ENCODE results near the gene WDPCP.

DNA sequence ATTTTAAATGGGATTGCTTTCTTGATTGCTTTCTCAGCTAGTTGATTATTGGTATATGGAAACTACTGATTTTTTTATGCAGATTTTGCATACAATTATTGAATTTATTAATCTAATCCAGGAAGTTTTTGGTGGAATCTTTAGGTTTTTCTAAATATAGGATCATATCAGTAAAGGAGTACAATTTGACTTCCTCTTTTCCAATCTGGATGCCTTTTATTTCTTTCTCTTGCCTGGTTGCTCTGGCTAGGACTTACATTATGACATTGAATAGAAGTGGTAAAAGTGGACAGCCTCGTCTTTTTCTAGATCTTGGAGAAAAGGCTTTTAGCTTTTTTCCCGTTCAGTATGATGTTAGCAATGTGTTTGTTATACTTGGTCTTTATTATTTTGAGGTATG is 486.3 kb downstream of the WDPCP start:
- TF ChIP-seq, protein P1, sequence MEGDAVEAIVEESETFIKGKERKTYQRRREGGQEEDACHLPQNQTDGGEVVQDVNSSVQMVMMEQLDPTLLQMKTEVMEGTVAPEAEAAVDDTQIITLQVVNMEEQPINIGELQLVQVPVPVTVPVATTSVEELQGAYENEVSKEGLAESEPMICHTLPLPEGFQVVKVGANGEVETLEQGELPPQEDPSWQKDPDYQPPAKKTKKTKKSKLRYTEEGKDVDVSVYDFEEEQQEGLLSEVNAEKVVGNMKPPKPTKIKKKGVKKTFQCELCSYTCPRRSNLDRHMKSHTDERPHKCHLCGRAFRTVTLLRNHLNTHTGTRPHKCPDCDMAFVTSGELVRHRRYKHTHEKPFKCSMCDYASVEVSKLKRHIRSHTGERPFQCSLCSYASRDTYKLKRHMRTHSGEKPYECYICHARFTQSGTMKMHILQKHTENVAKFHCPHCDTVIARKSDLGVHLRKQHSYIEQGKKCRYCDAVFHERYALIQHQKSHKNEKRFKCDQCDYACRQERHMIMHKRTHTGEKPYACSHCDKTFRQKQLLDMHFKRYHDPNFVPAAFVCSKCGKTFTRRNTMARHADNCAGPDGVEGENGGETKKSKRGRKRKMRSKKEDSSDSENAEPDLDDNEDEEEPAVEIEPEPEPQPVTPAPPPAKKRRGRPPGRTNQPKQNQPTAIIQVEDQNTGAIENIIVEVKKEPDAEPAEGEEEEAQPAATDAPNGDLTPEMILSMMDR (IDR thresholded peaks at IDR 0.05) = no peak
- no peak for TF ChIP-seq EP300 (IDR thresholded peaks at IDR 0.05; ENCODE audit: low read depth)
